HG03432 (cell line): ENCODE measurements around the gene MYOM3.

Source experiments
- ATAC-seq: cut with Tn5 transposase; IDR thresholded peaks from one replicate; pipeline ENCODE4 v1.9.1; 2021; ENCODE audit warnings: mild to moderate bottlenecking, moderate library complexity; ENCODE audit not compliant: unreplicated experiment

The MYOM3 gene

DNA sequence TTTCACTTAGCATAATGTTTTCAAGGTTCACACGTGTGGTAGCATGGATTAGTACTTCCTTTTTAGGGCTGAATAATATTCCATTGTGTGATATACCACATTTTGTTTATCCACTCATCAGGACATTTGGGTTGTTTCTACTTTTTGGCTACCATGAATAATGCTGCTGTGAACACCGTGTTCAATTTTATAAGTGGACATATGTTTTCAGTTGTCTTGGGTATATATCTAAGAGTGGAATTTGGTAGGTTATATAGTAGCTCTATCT is 27.2 kb upstream of the MYOM3 start:
- ATAC-seq: no peak

DNA sequence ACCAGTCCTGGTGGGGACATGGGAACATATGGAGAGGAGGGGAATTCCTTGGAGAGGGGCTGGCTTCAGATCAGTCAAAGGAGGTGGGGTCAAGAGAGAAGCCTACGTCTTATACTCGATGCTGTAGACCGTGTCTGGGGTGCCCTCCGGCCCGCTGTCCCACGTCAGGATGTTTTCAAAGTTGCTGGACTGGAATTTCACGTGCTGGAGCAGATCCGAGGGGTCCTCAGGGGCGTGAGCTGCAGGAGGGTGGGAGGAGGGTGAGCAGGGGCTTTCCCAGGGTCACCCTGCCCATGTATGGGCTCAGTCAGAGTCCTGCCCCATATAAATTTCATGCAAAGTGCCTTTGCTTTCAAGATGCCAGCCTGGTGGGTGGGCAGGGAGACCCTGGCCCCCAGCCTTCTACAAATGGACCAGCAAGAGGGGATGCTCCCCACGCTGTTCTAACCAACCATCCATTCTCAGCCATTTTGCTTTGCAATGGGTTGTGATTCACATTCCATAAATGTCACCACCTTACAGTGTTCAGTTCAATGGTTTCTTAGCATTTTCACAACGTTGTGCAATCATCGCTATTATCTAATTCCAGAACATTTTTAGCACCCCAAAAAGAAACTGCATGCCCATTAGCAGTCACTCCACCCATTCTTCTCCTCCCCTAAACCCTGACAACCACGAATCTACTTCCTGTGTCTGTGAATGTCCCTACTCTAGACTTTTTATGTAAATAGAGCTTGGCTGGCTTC is 26.7 kb upstream of the MYOM3 start:
- no peak for ATAC-seq

GRCh38 chr1:24136956-24137539 is 25.1 kb upstream of the MYOM3 start:
- ATAC-seq: no peak

GRCh38 chr1:24134376-24134775 is 22.4 kb upstream of the MYOM3 start:
- no peak for ATAC-seq

GRCh38 chr1:24133819-24134218 is 21.9 kb upstream of the MYOM3 start:
- no peak for ATAC-seq

- no peak for ATAC-seq
These were observed 18.4 kb upstream of the MYOM3 start for GRCh38 chr1:24130385-24130784.

- ATAC-seq: no peak
These were observed 15.9 kb upstream of the MYOM3 start for GRCh38 chr1:24127801-24128363.

- ATAC-seq: no peak
These were observed 15.3 kb upstream of the MYOM3 start for GRCh38 chr1:24127134-24127800.

DNA sequence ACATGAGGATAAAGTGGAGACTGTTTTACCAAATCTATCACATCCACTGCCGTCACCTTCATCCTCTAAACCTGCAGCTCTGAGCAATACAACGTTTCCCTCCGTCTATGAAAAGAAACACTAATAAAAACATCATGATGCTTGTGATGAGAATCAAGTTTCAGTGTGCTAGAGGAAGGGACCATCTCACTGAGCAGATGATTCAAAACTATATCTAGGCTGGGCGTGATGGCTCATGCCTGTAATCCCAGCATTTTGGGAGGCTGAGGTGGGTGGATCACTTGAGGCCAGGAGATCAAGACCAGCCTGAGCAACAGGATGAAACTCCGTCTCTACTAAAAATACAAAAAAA is 14.7 kb upstream of the MYOM3 start:
- ATAC-seq: no peak

DNA sequence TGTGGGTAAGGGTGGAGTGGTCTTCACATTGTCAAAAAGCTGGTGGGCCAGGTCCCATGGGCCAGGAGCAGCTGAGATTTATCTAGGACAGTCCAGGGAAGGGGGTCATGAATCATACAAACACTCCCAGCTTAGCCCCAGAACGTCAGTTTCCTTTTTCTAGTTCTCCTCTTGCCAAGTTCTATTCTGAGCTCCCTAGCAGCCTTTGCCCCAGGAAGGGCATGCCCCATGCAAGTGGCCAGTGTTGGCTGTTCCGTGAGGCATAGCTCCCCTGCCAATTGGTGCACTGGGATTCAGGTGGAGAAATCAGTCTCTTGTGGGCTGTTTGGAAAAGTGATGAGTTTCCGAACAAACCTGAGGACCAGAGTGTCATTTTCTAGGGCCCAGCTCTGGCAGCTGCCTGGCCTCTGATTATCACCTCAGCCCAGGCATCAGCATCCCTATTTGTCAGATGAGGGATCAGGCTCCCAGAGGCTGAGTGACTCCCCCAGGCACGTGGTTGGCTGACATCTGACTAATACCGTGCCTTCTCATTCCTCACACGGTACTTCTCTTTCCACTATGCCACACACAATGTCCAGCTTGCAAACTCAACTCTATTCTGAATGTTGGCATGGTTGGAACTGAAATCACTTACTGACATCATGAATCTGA is 14.2 kb upstream of the MYOM3 start:
- no peak for ATAC-seq

DNA sequence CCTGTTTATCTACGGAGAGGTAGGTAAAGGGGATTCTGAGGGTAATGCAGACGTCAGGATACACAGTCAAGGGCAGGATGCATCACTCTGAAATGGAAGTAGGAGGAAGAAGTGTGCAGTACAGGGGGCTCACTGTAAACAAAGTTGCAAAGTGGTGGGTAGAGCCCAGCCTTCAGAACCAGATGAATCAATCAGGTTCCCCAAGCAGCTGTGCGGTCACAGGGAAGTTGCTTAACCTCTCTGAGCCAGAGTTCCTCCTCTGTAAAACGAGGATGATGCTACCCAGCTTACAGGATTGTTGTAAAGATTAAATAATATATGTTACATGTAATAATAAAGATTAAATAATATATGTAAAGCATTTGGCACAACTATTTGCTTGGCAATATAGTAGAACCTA is 13.5 kb upstream of the MYOM3 start:
- ATAC-seq: no peak

- no peak for ATAC-seq
These were observed 13.0 kb upstream of the MYOM3 start for GRCh38 chr1:24124980-24125379.

DNA sequence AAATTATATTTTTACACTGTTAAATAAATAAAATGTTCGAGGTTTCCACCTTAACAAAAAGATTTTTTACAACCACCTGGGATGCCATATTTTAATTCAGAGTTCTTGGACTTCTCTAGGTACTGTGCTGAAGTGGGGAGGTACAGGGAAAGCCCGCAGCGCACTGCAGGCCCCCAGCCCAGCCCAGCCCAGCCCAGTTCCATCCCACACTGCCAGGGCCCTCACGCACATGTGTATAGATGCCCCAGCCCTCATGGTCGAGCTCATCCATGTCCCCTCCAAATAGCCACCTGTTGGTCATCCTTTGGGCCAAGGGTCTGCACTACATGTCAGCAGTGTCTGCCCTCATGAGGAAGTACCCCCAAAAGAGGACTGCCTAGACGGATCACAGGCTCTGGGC is 11.7 kb upstream of the MYOM3 start:
- no peak for ATAC-seq

DNA sequence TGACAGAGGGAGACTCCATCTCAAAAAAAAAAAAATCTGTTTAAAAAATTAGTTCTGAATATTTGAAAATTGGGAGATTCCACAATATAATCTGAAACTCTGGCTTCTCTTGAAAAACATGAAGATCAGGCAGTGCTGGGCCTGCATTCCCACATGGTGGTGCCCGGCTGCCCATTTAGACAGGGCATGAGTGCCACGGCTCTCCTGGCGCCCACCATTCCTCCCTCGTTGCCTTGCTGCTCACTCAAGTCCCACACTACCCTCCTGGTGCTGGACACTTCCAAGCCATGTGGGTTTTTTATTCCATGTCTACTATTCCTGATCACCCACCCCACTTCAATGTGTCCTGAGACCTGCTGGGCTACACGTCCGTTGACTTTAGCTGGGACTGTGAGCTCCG is 10.8 kb upstream of the MYOM3 start:
- ATAC-seq: no peak

- ATAC-seq: no peak
These were observed 9.5 kb upstream of the MYOM3 start for GRCh38 chr1:24121406-24121805.

GRCh38 chr1:24120965-24121364 is 9.0 kb upstream of the MYOM3 start:
- ATAC-seq: no peak

DNA sequence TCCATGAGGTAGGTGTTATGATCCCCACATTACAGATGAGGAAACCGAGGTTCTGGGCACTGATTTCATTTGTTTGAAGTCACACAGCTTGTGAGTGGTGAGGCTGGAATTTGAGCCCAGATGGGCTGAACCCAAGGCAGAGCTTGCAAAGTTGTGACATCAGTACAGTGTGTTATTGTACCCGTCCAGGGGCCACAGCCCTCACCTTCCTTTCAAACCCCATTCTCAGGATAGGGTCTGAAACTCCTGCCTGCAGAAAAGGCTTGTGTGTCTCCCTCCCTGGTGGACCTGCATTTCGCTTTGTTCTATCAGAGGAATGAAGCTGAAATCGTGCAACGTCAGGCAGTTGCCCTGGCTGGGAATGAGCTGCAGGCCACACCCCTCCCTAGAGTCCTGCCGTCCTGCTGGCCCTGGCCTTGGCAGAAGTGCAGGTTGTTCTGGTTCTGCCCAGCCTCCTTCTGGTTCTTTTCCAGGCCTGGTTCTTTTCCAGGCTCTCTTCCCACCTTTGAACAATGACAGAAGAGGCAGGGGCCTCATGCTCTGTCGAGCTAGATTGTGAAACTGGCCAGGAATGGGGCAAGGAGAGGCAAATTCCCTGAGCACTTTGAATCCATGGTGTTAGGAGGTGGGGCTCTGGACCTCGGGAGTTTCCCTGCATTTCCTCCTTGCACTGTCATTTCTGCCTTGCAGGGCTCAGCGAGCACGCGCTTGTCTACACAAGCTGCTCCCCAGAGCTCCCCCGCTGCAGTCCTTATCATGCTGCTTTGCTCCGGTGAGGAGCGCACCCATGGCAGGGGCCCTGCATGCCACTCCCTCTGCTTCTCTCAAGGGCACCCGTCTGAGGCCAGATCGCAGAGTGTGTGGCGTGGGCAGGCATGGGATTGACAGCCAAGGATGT is 8.2 kb upstream of the MYOM3 start:
- no peak for ATAC-seq

DNA sequence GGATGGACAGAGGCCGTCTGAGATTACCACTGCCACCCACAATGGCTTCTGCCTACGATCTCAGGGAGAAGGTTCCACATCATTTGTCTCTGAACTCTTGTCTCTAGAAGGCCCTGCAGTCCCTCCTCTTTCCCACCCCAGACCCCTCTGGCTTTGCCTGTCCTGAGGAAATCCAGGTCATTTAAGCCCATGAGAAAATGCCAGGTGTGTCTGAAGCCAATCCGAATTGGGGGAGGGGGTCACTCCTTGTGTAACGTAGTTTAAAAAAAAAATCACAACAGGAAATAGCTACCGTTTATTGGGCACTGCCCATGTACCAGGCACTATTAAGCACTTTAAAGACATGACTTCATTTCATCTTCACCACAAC is 7.5 kb upstream of the MYOM3 start:
- ATAC-seq: no peak

DNA sequence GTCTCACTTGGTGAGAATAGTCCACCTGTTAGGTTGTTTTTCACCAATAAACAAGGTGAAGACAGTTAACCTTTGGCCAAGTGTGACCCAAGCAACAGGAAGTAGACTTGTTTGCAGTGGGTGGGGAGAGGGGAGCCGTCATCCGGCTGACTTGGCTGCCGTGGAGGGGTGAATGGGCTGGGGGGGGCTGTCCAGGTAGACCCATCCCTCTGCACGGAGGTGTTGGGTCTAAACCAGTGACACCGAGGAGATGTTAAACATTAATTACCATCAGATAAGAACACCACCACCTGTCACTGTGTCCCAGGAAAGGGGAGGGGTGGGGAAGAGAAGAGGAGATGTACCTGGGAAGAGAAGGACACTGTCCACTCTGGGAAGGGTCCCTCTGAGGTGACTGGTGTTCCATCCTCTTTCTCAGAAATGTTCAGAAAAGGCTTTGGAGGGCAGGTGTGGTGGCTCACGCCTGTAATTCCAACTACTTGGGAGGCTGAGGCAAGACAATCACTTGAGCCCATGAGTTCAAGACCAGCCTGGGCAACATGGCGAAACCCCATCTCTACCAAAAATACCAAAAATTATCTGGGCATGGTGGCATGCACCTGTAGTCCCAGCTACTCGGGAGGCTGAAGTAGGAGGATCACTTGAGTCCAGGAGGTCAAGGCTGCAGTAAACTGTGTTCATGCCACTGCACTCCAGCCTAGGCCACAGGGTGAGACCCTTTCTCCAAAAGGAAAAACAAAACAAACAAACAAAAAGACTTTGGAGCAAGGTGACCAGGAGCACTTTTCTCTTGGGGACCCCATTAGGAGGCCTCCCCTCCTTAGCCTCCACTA is 6.7 kb upstream of the MYOM3 start:
- ATAC-seq: no peak
